ENCODE data around the gene C1QTNF3. TPM values are rescaled to one million over a fixed set of nuclear protein-coding genes. Genes with fewer than 3 reads are reported as not detected.
"Not testable (repeated sequence)": the region's sequence is repeated elsewhere in the genome, so short reads cannot be mapped to it uniquely, and the experiment has no call there.

Gene C1QTNF3, protein sequence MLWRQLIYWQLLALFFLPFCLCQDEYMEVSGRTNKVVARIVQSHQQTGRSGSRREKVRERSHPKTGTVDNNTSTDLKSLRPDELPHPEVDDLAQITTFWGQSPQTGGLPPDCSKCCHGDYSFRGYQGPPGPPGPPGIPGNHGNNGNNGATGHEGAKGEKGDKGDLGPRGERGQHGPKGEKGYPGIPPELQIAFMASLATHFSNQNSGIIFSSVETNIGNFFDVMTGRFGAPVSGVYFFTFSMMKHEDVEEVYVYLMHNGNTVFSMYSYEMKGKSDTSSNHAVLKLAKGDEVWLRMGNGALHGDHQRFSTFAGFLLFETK
- 2.5 and 4.4 TPM in 2 replicates for total RNA-seq (2022)
- Bru-seq, nascent RNA: percentile 56 among the genes with signal in this experiment
- percentile 71 among the genes with signal in this experiment for BruChase-seq, experiment 1, labeled RNA remaining after a 2-hour chase
- BruChase-seq, experiment 2, labeled RNA remaining after a 6-hour chase: percentile 69 among the genes with signal in this experiment
- long read RNA-seq, partial matches to known transcripts: 0 of 3 reads
- long read RNA-seq, other reads (novel, unspliced or antisense): 0 of 3 reads

DNA sequence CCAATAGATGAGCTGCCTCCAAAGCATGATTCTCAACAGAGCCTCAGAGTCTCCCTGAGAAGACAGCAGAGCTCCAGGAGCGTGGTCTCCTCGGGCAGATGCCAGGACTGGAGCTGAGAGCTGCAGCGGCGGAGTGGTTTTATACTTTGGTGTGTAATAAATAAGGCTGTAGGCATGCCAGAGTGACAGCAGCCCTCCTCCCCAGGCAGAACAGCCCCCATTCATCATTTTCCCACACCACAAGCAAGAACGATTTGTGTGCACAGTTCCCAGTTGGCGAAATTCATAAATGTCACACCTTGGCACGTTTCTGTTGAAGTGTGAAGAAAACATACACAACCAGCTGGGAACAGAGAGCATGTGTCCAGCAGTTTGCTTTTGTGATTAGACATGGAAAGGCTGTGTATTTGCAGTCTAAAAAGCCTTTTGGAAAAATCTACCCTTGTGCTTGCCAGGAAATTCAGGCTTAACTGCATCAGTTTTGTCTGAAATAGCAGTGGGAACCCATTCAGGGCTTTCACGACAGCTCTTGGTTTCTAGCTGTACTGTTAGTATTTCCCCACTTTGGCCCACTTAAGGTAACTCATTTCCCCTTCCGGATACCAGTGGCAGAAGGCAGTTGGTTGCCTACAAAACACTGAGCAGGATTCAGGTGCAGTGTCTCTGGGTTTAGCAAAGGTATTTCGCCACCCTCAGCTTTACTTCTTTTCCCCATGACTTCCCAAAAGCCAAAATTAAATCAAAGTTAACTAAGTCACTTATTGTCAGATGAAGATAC is at the start of gene C1QTNF3:
Gene C1QTNF3, minus strand, starts transcription at position 115 of the 778 bp plus-strand sequence. Its CDS starts 88 bp downstream, at position 27.
- H3K9me3 Mint-ChIP-seq (ENCODE audit: unreplicated experiment): peaks cover 7% of the 10 kb centered on the region
- Histone ChIP-seq H3K27me3 (replicated peaks; ENCODE audit: control insufficient read depth, insufficient read depth, low read length) (no peaks in the 10 kb centered on the region), H3K9me3 (no peaks in the 10 kb centered on the region), H3K36me3 (ENCODE audit: control insufficient read depth, insufficient read depth, low read length) (no peaks in the 10 kb centered on the region), H3K4me1 (peaks cover 25% of the 10 kb centered on the region), H3K4me3 (ENCODE audit: low read depth, low read length) (no peak within 1 kb of the TSS)
- intact Hi-C loops (cut with micrococcal nuclease; ENCODE audit: unreplicated experiment): no loop called here
- peaks cover 28% of the 10 kb centered on the region for H3K4me1 Mint-ChIP-seq (ENCODE audit: low read depth, unreplicated experiment)
- H3K27ac Mint-ChIP-seq (ENCODE audit: unreplicated experiment): no peak within 1 kb of the TSS
- CTCF ChIA-PET: no interaction called here
- no TSS peak for BruUV-seq (replicated peaks)
- POLR2A ChIA-PET: no interaction called here
- no peaks in the 10 kb centered on the region for H3K27me3 Mint-ChIP-seq (ENCODE audit: insufficient read depth, unreplicated experiment)
- H3K36me3 Mint-ChIP-seq (ENCODE audit: insufficient read depth, unreplicated experiment): no peaks in the 10 kb centered on the region
- DNase-seq: no peak
- no peak for TF ChIP-seq CTCF (IDR thresholded peaks at IDR 0.05; ENCODE audit: insufficient read depth in 1 of 2, low read depth in 1 of 2, low read length in 1 of 2, severe bottlenecking in 1 of 2, unreplicated experiment in 1 of 2)
- no peak within 1 kb of the TSS for H3K4me3 Mint-ChIP-seq (ENCODE audit: unreplicated experiment)

DNA sequence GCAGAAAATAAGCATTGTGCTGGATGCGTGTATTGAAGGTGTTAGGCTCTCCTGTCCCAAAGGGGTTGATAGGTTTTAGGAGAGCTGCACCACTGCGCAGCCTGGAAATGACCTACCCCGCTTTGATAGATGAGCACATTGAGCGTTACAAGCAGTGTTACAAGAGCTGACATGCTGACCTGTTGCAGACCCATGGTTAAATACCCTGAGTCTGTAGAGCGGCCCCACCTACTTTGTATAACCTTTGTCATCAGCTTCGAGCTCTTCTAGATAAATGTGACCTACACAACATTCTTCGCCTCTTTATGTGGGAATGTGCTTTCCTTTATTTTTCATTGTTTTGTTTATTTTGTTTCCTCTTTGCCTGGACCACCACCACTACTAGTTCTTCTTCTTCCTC is 48.0 kb upstream of the C1QTNF3 start:
- H3K4me1 Mint-ChIP-seq (ENCODE audit: low read depth, unreplicated experiment); DNase-seq; POLR2A ChIA-PET; H3K4me1 ChIP-seq; intact Hi-C loops (cut with micrococcal nuclease; ENCODE audit: unreplicated experiment); H3K27me3 ChIP-seq (replicated peaks; ENCODE audit: control insufficient read depth, insufficient read depth, low read length); H3K27me3 Mint-ChIP-seq (ENCODE audit: insufficient read depth, unreplicated experiment); H3K36me3 ChIP-seq (ENCODE audit: control insufficient read depth, insufficient read depth, low read length); CTCF ChIA-PET; H3K4me3 Mint-ChIP-seq (ENCODE audit: unreplicated experiment); H3K4me3 ChIP-seq (ENCODE audit: low read depth, low read length); H3K36me3 Mint-ChIP-seq (ENCODE audit: insufficient read depth, unreplicated experiment); H3K9me3 Mint-ChIP-seq (ENCODE audit: unreplicated experiment); H3K9me3 ChIP-seq; BruUV-seq (replicated peaks); H3K27ac Mint-ChIP-seq (ENCODE audit: unreplicated experiment): not testable (repeated sequence)

GRCh38 chr5:34089802-34090201 is 46.8 kb upstream of the C1QTNF3 start:
- H3K4me3 ChIP-seq (ENCODE audit: low read depth, low read length); BruUV-seq (replicated peaks); CTCF ChIA-PET; H3K4me1 Mint-ChIP-seq (ENCODE audit: low read depth, unreplicated experiment); intact Hi-C loops (cut with micrococcal nuclease; ENCODE audit: unreplicated experiment); H3K4me1 ChIP-seq; POLR2A ChIA-PET; H3K27me3 ChIP-seq (replicated peaks; ENCODE audit: control insufficient read depth, insufficient read depth, low read length); H3K9me3 ChIP-seq; H3K27me3 Mint-ChIP-seq (ENCODE audit: insufficient read depth, unreplicated experiment); H3K36me3 ChIP-seq (ENCODE audit: control insufficient read depth, insufficient read depth, low read length); DNase-seq; H3K4me3 Mint-ChIP-seq (ENCODE audit: unreplicated experiment); H3K27ac Mint-ChIP-seq (ENCODE audit: unreplicated experiment); H3K36me3 Mint-ChIP-seq (ENCODE audit: insufficient read depth, unreplicated experiment); H3K9me3 Mint-ChIP-seq (ENCODE audit: unreplicated experiment): not testable (repeated sequence)

- DNase-seq; H3K27me3 Mint-ChIP-seq (ENCODE audit: insufficient read depth, unreplicated experiment); CTCF ChIA-PET; POLR2A ChIA-PET; H3K36me3 Mint-ChIP-seq (ENCODE audit: insufficient read depth, unreplicated experiment); H3K27ac Mint-ChIP-seq (ENCODE audit: unreplicated experiment); H3K9me3 Mint-ChIP-seq (ENCODE audit: unreplicated experiment); intact Hi-C loops (cut with micrococcal nuclease; ENCODE audit: unreplicated experiment); H3K4me3 ChIP-seq (ENCODE audit: low read depth, low read length); H3K36me3 ChIP-seq (ENCODE audit: control insufficient read depth, insufficient read depth, low read length); BruUV-seq (replicated peaks); H3K4me1 ChIP-seq; H3K9me3 ChIP-seq; H3K4me1 Mint-ChIP-seq (ENCODE audit: low read depth, unreplicated experiment); H3K27me3 ChIP-seq (replicated peaks; ENCODE audit: control insufficient read depth, insufficient read depth, low read length); H3K4me3 Mint-ChIP-seq (ENCODE audit: unreplicated experiment): not testable (repeated sequence)
Measured at GRCh38 chr5:34087728-34088127, 44.7 kb upstream of the C1QTNF3 start.

DNA sequence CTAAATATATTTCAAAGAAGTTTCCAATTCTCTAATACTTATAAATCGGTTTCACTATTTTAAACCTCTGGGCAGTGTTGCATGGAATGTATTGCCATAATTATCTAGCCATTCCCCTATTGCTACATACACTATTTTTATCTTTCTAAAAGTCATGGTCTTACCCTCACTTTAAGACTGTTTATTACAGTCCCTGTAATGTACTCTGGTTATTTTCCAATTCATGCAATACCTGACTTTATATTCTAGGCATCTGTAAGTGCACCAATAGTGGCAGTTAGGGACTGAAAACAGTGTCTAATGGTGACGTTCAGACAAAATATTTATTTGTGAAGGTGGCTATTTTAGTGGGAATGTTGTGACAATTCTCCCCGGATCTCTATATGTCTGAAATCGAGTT is 40.9 kb upstream of the C1QTNF3 start:
- H3K9me3 Mint-ChIP-seq (ENCODE audit: unreplicated experiment); H3K9me3 ChIP-seq; H3K27me3 Mint-ChIP-seq (ENCODE audit: insufficient read depth, unreplicated experiment); DNase-seq; H3K4me1 Mint-ChIP-seq (ENCODE audit: low read depth, unreplicated experiment); BruUV-seq (replicated peaks); CTCF ChIA-PET; H3K4me1 ChIP-seq; intact Hi-C loops (cut with micrococcal nuclease; ENCODE audit: unreplicated experiment); H3K4me3 ChIP-seq (ENCODE audit: low read depth, low read length); H3K4me3 Mint-ChIP-seq (ENCODE audit: unreplicated experiment); H3K36me3 ChIP-seq (ENCODE audit: control insufficient read depth, insufficient read depth, low read length); H3K36me3 Mint-ChIP-seq (ENCODE audit: insufficient read depth, unreplicated experiment); H3K27ac Mint-ChIP-seq (ENCODE audit: unreplicated experiment); H3K27me3 ChIP-seq (replicated peaks; ENCODE audit: control insufficient read depth, insufficient read depth, low read length); POLR2A ChIA-PET: not testable (repeated sequence)

- H3K27ac Mint-ChIP-seq (ENCODE audit: unreplicated experiment); BruUV-seq (replicated peaks); DNase-seq; H3K9me3 Mint-ChIP-seq (ENCODE audit: unreplicated experiment); H3K4me1 Mint-ChIP-seq (ENCODE audit: low read depth, unreplicated experiment); H3K36me3 Mint-ChIP-seq (ENCODE audit: insufficient read depth, unreplicated experiment); H3K27me3 Mint-ChIP-seq (ENCODE audit: insufficient read depth, unreplicated experiment); CTCF ChIA-PET; H3K4me3 ChIP-seq (ENCODE audit: low read depth, low read length); H3K9me3 ChIP-seq; intact Hi-C loops (cut with micrococcal nuclease; ENCODE audit: unreplicated experiment); POLR2A ChIA-PET; H3K27me3 ChIP-seq (replicated peaks; ENCODE audit: control insufficient read depth, insufficient read depth, low read length); H3K4me1 ChIP-seq; H3K36me3 ChIP-seq (ENCODE audit: control insufficient read depth, insufficient read depth, low read length); H3K4me3 Mint-ChIP-seq (ENCODE audit: unreplicated experiment): not testable (repeated sequence)
Measured at GRCh38 chr5:34079505-34079904, 36.5 kb upstream of the C1QTNF3 start.

Measured in Caco-2 (cell line).